Superior temporal gyrus (tissue), 1 donor: ENCODE measurements around the gene RBBP7.

Experiments
- DNase-seq: peaks from one replicate; pipeline ENCODE4 v3.0.0-alpha.2; 2016; ENCODE audit errors: extremely low spot score

The RBBP7 gene

DNA sequence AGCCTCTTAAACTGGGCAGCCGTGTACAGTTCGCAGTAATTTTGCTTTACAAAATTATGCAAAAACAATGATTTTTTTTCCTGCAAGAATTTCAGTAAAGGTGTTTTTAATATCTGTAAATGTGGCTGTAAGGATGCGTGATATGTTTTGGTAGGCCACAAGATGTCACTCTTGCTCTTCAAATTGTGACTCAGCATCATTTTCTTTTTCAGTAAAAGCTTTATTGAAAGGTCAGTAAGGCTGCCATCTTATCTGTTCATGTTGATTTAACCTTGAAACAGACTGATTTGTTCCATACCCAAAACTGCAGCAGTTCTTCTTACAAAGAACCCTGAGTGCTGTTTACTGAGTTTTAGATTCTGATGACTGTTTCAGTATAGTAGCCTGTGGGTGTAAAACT is 44.0 kb downstream of the RBBP7 start:
- peak; percentile 70 for DNase-seq

DNA sequence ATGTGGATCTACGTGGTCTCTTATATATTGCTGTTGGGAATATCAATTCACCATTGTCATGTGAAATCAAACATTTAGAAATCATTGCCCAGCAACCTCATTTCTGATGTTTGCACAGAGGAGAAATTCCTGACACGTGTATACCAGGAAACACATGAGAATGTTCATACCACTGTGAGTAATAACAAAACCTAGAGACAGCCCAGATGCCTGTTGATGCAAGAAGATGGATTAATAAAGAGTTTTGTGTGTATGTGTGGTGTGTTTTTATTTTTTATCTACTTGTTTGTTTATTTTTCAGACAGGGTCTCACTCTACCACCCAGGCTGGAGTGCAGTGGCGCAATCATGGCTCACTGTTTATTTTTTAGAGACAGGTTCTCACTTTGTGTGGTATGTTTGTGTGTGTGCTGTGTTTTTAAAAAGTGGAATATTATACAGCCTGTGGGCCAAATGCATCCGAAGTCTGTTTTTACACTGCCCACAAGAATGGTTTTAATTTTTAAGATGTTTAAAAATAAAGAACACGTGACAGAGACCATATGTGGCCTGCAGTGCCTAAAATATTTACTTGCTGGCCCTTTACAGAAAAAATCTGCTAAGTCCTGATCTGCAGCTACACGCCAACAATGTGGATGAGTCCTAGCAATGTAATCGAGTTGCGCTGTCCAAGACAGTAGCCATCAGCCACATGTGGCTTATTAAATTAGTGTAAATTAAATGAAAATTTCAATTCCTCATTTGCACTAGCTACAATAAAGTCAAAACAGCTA is 44.7 kb downstream of the RBBP7 start:
- DNase-seq: no peak

DNA sequence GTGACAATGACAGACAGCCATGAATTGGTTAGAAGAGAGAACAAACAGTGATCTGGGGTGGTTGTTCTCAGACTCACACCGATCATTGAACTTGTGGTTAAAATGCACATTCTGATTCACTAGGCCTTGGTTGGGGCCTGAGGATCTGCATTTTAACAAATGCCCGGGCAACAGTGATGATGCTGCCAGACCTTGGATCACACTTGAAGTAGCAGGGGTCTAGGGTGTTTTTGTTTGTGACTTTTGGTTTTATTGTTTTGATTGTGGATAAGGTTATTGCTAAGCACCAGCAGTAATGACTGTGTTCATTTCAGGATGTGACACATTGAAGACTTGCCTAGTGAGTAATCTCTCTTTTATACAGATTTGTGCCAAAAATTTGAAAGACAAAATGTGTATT is 47.4 kb downstream of the RBBP7 start:
- DNase-seq: no peak

DNA sequence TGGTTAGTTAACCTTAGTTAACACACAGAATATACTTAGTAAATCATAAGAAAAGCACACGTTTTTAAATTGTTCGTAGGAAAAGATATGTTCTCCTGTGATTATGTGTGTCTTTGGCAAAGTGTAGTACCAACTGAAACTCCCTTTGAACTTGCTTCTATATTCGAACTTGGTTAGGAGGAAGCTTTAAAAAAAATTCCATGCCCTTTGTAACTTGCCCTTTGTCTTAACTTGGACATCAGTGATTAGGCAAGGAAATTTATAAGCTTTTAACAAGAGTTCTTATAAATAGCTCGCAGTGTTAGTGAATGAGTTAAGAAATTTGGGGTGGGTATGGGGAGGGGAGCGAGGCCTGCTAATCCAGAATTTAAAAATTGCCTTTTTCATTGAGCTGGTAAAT is 50.5 kb downstream of the RBBP7 start:
- no peak for DNase-seq

DNA sequence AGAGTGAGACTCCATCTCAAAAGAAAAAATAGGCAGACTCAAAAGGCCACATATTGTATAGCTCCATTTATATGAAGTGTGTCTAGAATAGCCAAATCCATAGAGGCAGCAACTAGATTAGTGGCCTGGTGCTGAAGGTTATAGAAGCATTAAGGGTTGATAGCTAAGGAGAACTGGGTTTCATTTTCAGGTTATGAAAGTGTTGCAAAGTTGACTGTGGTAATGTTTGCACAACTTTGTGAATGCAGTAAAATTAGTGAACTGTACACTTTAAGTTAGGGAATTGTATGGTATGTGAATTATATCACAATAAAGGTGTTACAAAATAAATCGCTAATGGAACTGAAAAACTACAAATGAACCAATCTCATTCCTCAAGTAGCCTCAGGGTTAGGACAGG is 55.6 kb downstream of the RBBP7 start:
- DNase-seq: no peak

DNA sequence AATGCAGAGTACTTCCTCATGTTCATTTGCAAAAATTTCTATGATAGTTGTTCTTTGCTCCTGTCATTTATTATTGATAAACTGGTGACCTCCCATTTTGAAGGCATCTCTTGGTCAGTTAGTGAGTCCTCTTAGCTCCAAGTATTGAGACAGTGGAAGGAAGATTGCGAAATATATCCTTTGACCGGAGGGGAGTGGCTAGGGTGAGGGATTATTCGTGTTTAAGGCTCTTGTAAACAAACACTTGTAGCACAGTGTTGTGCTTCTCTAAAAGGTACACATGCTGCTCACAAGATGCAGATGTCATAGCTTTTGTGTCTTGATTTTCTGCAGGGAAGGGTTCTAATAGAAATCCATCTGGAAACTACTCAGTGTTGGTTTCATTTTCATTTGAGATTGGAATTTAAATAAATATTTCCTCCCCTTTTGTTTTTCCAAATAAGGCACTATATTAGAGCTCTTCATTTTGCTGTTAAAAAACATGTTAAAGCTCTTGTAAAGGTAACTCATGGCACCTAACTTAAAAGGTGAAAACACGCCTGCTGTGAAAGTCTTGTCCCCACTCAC is 62.1 kb downstream of the RBBP7 start:
- DNase-seq: no peak

DNA sequence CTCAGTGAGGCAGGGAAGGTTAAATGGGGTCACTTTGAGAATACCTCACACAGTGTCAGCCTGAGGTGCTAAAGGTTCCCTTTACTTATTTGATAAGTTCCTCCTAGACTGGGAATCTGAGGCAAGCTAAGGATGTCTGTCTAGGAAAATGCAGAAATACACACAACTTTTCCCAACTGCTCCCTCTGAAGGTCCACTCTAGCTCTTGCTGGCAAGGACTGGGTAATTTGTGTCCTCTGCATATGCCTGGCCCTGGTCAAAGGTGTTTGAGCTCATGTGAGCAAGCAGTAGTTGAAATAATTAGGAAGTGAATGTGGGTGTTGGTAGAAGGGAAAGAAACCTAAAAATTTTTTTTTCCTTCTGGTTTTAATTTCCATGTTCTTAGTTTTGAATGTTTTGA is 62.6 kb downstream of the RBBP7 start:
- peak; percentile 12 for DNase-seq

DNA sequence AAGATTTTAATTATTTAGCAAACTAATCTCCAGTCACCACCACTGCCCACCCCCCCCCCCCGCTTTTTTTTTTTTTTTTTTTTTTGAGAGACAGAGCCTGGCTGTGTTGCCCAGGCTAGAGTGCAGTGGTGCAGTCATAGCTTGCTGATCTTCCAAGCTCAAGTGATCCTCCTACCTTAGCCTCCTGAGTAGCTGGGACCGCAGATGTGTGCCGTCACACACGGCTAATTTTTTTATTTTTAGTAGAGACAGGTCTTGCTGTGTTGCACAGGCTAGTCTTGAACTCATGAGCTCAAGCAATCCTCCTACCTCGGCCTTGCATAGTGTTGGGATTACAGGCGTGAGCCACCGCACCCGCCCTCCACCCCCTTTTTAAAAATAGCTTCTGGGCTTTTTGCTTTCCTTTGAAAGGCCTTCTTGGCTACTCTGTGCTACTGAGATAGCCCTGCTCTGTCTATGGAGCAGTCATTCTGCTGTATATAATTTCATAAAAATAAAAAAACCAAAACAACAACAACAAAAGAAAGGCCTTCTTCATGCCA is 65.2 kb downstream of the RBBP7 start:
- DNase-seq: no peak

DNA sequence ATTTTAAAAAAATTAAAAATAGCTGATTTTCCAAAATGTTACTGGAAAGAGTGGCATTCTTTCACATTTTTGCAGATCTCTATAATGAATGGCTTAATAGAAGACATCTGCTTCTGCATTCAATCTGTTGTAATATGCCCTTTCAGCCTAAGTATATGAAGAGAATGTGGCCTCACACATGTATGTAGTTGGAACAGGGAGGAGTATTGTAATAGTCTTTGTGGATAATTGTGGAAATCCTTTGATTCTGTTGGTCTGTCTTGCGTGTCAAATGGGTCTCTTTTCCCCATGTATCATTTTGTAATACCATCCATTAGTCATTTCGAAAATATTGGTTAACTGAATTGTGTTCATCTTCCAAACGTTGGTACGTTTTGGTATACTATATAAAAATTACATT is 72.3 kb downstream of the RBBP7 start:
- no peak for DNase-seq

DNA sequence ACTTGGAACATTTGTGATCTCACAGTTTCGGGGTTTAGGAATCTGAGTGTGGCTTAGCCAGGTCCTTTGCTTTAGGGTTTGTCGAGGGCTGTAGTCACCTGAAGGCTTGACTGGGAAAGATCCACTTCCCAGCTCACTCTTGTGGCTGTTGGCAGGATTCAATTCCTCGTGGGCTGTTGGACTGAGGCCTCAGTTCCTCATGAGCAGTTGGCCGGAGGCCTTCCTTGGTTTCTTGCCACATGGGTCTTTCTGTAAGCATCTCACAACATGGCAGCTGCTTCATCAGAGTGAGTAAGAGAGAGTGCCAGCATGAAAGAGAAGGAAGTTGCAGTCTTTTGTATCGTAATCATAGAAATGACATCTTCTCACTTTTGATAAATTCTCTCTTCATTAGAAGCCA is 72.8 kb downstream of the RBBP7 start:
- peak; percentile 12 for DNase-seq

DNA sequence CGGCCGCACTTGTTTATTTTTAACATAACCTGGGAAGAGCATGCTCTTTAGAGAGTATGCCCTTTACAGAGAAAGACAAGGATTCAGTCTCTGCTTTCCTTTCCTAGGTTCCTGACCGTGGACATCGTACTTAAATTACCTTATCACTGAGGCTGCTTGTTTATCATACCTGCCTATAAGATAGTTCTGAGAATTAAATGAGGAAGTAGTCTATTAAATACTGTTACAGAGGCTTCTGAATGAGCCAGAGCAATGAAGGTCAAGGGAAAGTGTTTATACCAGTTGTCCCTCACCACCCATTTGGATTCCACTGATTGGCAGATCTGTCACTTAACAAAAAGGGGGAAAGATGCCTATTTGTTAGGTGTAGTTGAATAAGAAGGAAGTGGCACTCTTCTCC is 73.9 kb downstream of the RBBP7 start:
- no peak for DNase-seq
